Measurements from ENCODE around the gene EVX1.

Gene EVX1

DNA sequence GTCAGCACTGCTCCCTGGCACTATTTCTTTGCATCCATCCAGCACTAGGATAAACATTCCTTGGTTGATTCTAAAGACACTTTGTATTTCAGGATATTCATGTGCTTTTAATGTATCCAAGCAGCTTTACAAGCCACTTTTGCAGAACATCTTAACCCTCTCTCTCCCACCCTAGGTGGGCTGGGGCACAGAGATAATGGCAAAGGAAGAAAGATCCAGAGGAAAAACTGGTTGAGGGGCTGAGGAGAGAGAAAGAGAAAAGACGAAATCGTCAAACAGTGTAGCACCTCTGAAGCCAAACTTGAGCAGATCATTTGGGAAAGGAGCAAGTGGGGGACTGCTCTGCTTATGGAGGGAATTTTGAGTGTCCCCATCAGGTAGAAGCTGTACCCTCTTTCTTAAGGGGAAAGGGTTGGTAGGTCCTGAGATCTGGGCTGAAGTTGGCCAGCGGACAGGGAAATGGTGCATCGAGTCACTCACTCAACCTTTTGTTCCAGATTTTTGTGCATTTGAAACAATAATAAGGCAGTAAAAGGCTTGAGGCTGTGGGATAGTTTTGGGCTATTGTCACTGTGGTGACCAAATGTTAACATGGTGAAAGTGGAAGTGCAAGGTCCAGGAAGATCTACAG is 38.5 kb upstream of the EVX1 start:
- no peak for DNase-seq (ENCODE audit: extremely low read depth, insufficient read length)
- peaks cover 6% of the 10 kb centered on the region for H3K27me3 ChIP-seq (replicated peaks; ENCODE audit: control insufficient read depth, insufficient read depth, low read length)
- no peaks in the 10 kb centered on the region for H3K36me3 ChIP-seq (ENCODE audit: control insufficient read depth, insufficient read depth, low read length)
- H3K4me3 ChIP-seq (replicated peaks; ENCODE audit: low read depth, low read length): no peak overlapping the region
- TF ChIP-seq, protein P1, sequence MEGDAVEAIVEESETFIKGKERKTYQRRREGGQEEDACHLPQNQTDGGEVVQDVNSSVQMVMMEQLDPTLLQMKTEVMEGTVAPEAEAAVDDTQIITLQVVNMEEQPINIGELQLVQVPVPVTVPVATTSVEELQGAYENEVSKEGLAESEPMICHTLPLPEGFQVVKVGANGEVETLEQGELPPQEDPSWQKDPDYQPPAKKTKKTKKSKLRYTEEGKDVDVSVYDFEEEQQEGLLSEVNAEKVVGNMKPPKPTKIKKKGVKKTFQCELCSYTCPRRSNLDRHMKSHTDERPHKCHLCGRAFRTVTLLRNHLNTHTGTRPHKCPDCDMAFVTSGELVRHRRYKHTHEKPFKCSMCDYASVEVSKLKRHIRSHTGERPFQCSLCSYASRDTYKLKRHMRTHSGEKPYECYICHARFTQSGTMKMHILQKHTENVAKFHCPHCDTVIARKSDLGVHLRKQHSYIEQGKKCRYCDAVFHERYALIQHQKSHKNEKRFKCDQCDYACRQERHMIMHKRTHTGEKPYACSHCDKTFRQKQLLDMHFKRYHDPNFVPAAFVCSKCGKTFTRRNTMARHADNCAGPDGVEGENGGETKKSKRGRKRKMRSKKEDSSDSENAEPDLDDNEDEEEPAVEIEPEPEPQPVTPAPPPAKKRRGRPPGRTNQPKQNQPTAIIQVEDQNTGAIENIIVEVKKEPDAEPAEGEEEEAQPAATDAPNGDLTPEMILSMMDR (IDR thresholded peaks at IDR 0.05; ENCODE audit: insufficient read depth, low read length, poor library complexity, severe bottlenecking): no peak

DNA sequence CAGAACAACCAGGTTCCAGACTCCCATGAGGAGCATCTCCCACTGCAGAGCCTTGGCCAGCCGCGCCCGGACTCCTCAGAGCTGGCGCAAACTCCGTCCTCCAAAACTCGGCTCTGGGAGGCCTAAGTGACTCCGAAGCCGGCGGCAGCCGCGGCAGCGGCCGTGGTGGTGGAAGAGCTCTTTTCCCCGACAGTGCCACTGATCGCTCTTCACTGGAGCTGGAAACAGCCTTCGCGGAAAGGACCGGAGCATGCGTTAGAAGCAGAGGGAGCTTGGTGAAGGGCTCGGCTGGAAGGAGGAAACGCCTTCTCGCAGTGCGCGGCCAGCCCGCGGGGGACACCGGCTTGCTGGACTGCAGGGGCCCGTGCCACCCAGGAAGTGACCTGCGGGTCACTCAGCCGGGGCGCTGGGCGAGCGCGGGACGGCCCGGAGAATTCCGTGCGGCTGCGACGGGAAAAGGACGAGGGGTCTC is 37.7 kb upstream of the EVX1 start:
- TF ChIP-seq, protein P1 (IDR thresholded peaks at IDR 0.05; ENCODE audit: insufficient read depth, low read length, poor library complexity, severe bottlenecking): no peak
- Histone ChIP-seq H3K4me3 (replicated peaks; ENCODE audit: low read depth, low read length) (no peak overlapping the region), H3K27me3 (replicated peaks; ENCODE audit: control insufficient read depth, insufficient read depth, low read length) (peaks cover 6% of the 10 kb centered on the region), H3K36me3 (ENCODE audit: control insufficient read depth, insufficient read depth, low read length) (no peaks in the 10 kb centered on the region)
- DNase-seq (ENCODE audit: extremely low read depth, insufficient read length): no peak

DNA sequence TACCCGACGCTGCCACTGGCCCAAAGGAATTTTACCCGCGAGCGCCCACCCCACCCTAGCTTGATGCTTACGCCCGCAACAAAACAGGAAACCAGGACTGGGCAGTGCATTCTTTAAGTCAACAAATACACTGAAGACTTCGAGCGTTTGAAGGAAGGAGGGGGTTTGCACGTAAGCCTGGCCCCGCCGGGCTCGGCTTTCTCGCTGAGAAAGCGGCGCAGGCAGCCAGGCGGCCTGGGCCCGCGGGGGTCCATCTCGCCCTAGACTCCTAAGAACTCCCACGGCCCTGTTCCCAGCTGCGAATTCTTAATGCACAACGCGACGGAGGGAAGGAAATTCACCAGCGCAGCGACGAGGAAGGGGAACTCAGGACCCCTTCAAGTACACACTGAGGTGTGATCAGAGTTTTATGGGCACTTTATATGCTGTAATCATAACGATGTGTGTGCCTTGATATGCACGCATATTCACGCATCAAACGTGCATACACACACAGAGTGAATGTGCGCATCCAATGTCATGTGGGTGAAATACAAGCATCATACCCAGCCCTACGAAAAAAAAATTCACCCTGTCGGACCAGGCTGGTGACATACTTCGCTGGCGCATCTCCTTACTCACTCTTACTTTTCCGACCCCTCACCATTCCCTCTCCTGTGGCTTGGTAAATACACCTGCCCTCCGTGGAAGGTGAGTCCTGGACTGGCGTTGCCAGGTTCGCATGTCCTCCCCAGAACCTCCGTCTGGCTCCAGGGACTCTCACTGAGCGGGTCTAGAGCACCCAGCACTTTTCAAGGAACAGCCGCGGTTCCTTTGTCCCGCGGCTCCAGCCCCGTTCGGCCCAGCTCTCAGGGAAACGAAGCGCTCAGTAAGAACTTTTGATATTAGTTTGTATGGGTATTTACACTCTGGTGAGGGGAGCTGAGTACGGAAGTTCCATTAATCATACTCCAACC is 37.0 kb upstream of the EVX1 start:
- Histone ChIP-seq H3K27me3 (replicated peaks; ENCODE audit: control insufficient read depth, insufficient read depth, low read length) (peaks cover 5% of the 10 kb centered on the region), H3K36me3 (ENCODE audit: control insufficient read depth, insufficient read depth, low read length) (no peaks in the 10 kb centered on the region), H3K4me3 (replicated peaks; ENCODE audit: low read depth, low read length) (no peak overlapping the region)
- no peak for DNase-seq (ENCODE audit: extremely low read depth, insufficient read length)
- TF ChIP-seq, protein P1 (IDR thresholded peaks at IDR 0.05; ENCODE audit: insufficient read depth, low read length, poor library complexity, severe bottlenecking): no peak

DNA sequence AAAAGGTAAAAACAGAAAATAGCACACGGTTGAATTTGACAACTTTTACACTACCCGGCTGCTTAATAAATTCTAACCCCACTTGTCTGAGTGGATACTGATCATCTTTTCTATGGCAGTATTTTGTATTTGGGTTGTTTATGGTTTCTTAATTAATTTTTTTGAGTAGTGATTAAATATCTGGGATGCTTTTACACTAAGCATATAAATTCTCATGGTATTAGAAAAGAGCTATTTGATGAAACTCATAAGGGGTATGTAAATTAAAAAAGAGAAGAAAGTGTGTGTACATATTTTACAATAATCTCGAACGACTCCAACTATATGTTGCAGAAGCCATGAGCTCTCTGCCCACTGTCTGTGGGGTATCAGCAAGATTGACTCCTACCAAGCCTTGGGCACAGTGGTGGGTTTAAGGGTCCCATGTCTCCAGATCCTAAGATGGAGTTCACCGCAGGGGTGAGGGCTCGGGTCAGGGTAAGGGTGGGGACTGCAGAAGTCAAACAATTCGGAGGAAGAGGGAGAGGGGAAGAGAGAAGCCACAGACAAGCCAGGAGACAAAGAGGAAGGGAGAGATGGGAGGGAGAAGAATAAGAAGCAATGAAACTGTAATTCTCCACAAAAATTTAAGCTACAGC is 35.1 kb upstream of the EVX1 start:
- H3K27me3 ChIP-seq (replicated peaks; ENCODE audit: control insufficient read depth, insufficient read depth, low read length): no peaks in the 10 kb centered on the region; the same call in 1 of the 2 replicates
- TF ChIP-seq, protein P1 (IDR thresholded peaks at IDR 0.05; ENCODE audit: insufficient read depth, low read length, poor library complexity, severe bottlenecking): no peak
- DNase-seq (ENCODE audit: extremely low read depth, insufficient read length): no peak
- no peak overlapping the region for H3K4me3 ChIP-seq (replicated peaks; ENCODE audit: low read depth, low read length)
- no peaks in the 10 kb centered on the region for H3K36me3 ChIP-seq (ENCODE audit: control insufficient read depth, insufficient read depth, low read length)

DNA sequence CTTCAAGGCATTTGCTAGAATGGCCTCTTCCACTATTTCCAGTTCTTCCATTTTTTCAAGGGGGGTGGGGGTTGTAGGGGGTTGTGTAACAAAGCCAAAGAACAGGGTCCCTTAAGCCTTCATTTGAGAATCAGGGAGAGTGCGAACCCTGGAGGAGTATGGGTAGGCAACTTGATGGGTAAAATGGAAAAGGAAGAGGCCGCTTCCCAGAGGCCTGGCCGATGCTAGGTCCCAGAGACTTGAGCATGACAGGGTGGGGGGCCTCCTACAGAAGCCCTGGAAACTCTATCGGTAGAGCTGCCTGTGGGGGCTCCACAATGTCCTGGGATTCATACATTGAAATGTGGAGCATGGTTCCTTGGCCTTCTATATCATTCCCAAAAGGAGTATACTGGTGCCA is 33.6 kb upstream of the EVX1 start:
- DNase-seq (ENCODE audit: extremely low read depth, insufficient read length): no peak
- Histone ChIP-seq H3K36me3 (ENCODE audit: control insufficient read depth, insufficient read depth, low read length) (no peaks in the 10 kb centered on the region), H3K27me3 (replicated peaks; ENCODE audit: control insufficient read depth, insufficient read depth, low read length) (no peaks in the 10 kb centered on the region; the same call in 1 of the 2 replicates), H3K4me3 (replicated peaks; ENCODE audit: low read depth, low read length) (no peak overlapping the region)
- TF ChIP-seq, protein P1 (IDR thresholded peaks at IDR 0.05; ENCODE audit: insufficient read depth, low read length, poor library complexity, severe bottlenecking): no peak
